Mesothelial cell of epicardium (in vitro differentiated cells): ENCODE results near the gene CA11. TPM values are rescaled to one million over a fixed set of nuclear protein-coding genes. Genes with fewer than 3 reads are reported as not detected.

Experiments used
- DNase-seq, 2 experiments: peaks; one replicate each; pipeline ENCODE4 v3.0.0; 2021; ENCODE audit warnings: low spot score in 2 of 2; ENCODE audit not compliant: unreplicated experiment in 2 of 2
- H3K27ac Mint-ChIP-seq: 2 replicates; pipeline ENCODE4 v1.8.0; 2021; ENCODE audit warnings: mixed read lengths
- H3K27me3 Mint-ChIP-seq: 2 replicates; pipeline ENCODE4 v1.8.0; 2021; ENCODE audit warnings: low read depth, mixed read lengths
- H3K36me3 Mint-ChIP-seq: 2 replicates; pipeline ENCODE4 v1.8.0; 2021; ENCODE audit warnings: mixed read lengths
- H3K4me1 Mint-ChIP-seq: 2 replicates; pipeline ENCODE4 v1.8.0; 2021; ENCODE audit warnings: mixed read lengths
- H3K4me3 Mint-ChIP-seq: 2 replicates; pipeline ENCODE4 v1.8.0; 2021; ENCODE audit warnings: mild to moderate bottlenecking, moderate library complexity, mixed read lengths
- H3K9me3 Mint-ChIP-seq: 2 replicates; pipeline ENCODE4 v1.8.0; 2021; ENCODE audit warnings: mixed read lengths
- total RNA-seq: library from RNA; stranded (reverse); gene quantifications from 3 replicates; pipeline ENCODE4 v1.2.1, GENCODE V29; 2021
- TF ChIP-seq, protein P1 (sequence below): fragments of 200-600 bp; sonication (generic); IDR thresholded peaks from one replicate; pipeline ENCODE4 v1.5.0; 2021; ENCODE audit warnings: antibody characterized with exemption; ENCODE audit not compliant: unreplicated experiment

Gene CA11
- total RNA-seq, 1 donor from 2014 or later, result 48.2 TPM

DNA sequence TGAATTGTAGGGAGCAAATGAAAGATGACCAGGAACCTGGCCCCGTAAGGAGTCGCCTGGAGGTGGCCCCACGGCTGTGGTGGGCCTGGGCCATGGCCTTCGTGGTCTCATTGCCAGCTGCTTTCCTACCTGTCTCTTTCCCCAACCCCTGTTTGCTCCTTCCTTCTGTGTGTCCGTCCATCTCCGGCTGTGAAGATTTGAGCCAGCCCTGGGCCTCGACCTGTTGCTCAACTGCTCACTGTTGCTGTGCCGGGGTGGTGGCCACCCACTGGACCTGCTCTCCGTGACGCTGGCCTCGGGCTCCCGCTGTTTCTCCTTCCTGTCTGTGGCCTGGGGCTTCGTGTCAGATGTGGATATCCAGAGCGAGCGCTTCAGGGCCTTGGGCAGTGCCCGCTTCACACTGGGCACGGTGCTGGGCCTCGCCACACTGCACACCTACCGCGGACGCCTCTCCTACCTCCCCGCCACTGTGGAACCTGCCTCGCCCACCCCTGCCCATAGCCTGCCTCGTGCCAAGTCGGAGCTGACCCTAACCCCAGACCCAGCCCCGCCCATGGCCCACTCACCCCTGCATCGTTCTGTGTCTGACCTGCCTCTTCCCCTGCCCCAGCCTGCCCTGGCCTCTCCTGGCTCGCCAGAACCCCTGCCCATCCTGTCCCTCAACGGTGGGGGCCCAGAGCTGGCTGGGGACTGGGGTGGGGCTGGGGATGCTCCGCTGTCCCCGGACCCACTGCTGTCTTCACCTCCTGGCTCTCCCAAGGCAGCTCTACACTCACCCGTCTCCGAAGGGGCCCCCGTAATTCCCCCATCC is 17.3 kb downstream of the CA11 start:
- Mint-ChIP-seq H3K27ac (no peak overlapping the region), H3K4me3 (no peak overlapping the region), H3K4me1 (peaks cover 30% of the 10 kb centered on the region), H3K36me3 (peaks cover 3% of the 10 kb centered on the region), H3K27me3 (no peaks in the 10 kb centered on the region), H3K9me3 (no peaks in the 10 kb centered on the region)
- TF ChIP-seq, protein P1, sequence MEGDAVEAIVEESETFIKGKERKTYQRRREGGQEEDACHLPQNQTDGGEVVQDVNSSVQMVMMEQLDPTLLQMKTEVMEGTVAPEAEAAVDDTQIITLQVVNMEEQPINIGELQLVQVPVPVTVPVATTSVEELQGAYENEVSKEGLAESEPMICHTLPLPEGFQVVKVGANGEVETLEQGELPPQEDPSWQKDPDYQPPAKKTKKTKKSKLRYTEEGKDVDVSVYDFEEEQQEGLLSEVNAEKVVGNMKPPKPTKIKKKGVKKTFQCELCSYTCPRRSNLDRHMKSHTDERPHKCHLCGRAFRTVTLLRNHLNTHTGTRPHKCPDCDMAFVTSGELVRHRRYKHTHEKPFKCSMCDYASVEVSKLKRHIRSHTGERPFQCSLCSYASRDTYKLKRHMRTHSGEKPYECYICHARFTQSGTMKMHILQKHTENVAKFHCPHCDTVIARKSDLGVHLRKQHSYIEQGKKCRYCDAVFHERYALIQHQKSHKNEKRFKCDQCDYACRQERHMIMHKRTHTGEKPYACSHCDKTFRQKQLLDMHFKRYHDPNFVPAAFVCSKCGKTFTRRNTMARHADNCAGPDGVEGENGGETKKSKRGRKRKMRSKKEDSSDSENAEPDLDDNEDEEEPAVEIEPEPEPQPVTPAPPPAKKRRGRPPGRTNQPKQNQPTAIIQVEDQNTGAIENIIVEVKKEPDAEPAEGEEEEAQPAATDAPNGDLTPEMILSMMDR, result no peak
- DNase-seq, result no peak

- Mint-ChIP-seq H3K9me3 (no peaks in the 10 kb centered on the region), H3K27ac (no peak overlapping the region), H3K4me3 (no peak overlapping the region), H3K27me3 (no peaks in the 10 kb centered on the region), H3K4me1 (peaks cover 35% of the 10 kb centered on the region), H3K36me3 (peaks cover 3% of the 10 kb centered on the region)
- DNase-seq, result no peak
- TF ChIP-seq, protein P1, result no peak
These were observed 18.1 kb downstream of the CA11 start for GRCh38 chr19:48627865-48628314.

- TF ChIP-seq, protein P1, result no peak
- H3K4me1 Mint-ChIP-seq, result peaks cover 37% of the 10 kb centered on the region
- H3K4me3 Mint-ChIP-seq, result no peak overlapping the region
- DNase-seq, result no peak
- no peaks in the 10 kb centered on the region for H3K27me3 Mint-ChIP-seq
- no peak overlapping the region for H3K27ac Mint-ChIP-seq
- H3K9me3 Mint-ChIP-seq, result no peaks in the 10 kb centered on the region
- H3K36me3 Mint-ChIP-seq, result no peaks in the 10 kb centered on the region
These were observed 18.7 kb downstream of the CA11 start for GRCh38 chr19:48627201-48627864.

- DNase-seq, result no peak
- TF ChIP-seq, protein P1, result no peak
- H3K27me3 Mint-ChIP-seq, result no peaks in the 10 kb centered on the region
- H3K4me1 Mint-ChIP-seq, result peaks cover 42% of the 10 kb centered on the region
- H3K4me3 Mint-ChIP-seq, result no peak overlapping the region
- no peaks in the 10 kb centered on the region for H3K9me3 Mint-ChIP-seq
- H3K27ac Mint-ChIP-seq, result no peak overlapping the region
- H3K36me3 Mint-ChIP-seq, result no peaks in the 10 kb centered on the region
These were observed 20.1 kb downstream of the CA11 start for GRCh38 chr19:48625891-48626327.

DNA sequence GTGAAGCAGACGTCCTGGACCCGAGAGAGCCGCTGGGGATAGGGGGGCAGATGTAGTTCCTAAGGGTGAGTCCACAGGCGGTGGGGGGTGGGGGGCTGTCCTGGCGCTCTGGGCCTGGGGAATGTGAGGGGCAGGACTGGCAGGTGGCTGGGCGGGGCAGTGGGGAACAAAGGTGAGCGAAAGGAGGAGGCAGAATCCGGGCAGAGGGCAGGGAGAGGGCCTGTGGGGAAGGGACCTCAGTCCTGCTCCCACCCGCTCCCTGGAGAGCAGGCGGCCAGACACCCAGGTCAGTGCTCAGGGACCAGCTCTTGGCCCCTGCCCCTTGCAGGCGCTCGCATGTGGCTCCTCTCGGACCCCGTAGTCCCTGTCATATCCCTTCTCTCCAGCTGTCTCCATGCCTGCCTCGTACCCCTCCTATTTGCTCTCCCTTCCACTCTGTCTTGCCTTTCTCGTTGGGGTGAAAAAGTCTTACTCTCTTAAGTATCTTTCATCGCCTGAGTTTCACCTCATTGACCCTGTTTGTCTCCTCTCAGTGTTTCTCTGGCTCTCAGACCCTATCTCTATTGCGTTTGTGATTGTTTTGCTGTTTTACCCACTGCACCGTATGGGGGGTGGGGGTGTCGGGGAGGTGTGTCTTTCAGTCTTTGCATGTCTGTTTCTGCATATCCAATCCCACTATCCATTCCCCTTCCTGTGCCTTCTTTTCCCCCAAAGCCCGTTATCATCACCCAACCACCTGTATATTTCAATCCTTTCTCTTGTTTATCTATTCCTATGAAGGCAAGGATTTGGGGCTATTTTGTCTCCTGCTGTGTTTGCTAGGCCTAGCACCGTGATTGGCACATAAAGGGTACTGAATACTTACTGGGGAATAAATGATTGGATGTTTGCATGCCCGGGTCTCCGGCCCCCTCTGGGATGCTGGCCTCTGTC is 20.9 kb downstream of the CA11 start:
- DNase-seq, result no peak
- Mint-ChIP-seq H3K27ac (peak overlapping the region; percentile 79), H3K4me3 (peak overlapping the region; percentile 76), H3K27me3 (no peaks in the 10 kb centered on the region), H3K36me3 (no peaks in the 10 kb centered on the region), H3K9me3 (no peaks in the 10 kb centered on the region), H3K4me1 (peaks cover 34% of the 10 kb centered on the region)
- TF ChIP-seq, protein P1, result no peak
